Vagina (tissue), 2 donors: ENCODE data around the gene FAS.

Experiments
- POLR2A ChIP-seq, 2 donors: fragments of 450-650 bp; IDR thresholded peaks; one replicate each; pipeline ENCODE4 v1.6.1; 2017; ENCODE audit warnings: antibody characterized with exemption in 2 of 2, mild to moderate bottlenecking in 2 of 2, moderate library complexity in 2 of 2
- TF ChIP-seq, protein P1 (sequence below), 3 experiments: fragments of 450-650 bp in 2 of 3; fragments of 200-600 bp in 1 of 3; sonication (generic) in 1 of 3; IDR thresholded peaks; one replicate each; pipeline ENCODE4 v1.5.1; 2017 to 2019; ENCODE audit warnings: antibody characterized with exemption in 3 of 3, mild to moderate bottlenecking in 2 of 3, moderate library complexity in 2 of 3

DNA sequence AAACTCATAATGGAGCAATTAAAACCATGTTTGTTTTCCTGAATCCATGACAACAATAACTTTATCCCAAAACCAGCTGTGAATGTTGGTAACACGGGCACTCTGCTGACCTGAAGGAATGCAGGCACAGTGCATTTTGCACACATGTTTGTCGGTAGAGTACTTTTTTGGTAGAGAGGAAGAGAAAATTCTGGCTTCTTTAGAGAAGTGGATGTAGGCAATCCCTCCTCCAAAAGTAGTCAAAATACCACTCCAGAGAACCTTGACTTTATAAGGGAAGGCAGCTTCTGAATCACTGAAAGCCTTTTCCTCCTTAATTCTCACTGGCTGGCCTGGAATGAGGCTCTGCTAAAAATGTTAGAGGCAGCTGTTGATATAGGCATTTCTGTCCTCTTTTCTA, 22.2 kb upstream of the FAS start:
- TF ChIP-seq, protein P1, sequence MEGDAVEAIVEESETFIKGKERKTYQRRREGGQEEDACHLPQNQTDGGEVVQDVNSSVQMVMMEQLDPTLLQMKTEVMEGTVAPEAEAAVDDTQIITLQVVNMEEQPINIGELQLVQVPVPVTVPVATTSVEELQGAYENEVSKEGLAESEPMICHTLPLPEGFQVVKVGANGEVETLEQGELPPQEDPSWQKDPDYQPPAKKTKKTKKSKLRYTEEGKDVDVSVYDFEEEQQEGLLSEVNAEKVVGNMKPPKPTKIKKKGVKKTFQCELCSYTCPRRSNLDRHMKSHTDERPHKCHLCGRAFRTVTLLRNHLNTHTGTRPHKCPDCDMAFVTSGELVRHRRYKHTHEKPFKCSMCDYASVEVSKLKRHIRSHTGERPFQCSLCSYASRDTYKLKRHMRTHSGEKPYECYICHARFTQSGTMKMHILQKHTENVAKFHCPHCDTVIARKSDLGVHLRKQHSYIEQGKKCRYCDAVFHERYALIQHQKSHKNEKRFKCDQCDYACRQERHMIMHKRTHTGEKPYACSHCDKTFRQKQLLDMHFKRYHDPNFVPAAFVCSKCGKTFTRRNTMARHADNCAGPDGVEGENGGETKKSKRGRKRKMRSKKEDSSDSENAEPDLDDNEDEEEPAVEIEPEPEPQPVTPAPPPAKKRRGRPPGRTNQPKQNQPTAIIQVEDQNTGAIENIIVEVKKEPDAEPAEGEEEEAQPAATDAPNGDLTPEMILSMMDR (IDR thresholded peaks at IDR 0.05): no peak
- TF ChIP-seq POLR2A (IDR thresholded peaks at IDR 0.05): no peak
